Keratinocyte (primary cell): ENCODE data around the gene ADARB2. TPM values are rescaled to one million over a fixed set of nuclear protein-coding genes. Genes with fewer than 3 reads are reported as not detected.

Source experiments
- DNase-seq: peaks from one replicate; pipeline ENCODE4 v3.0.0-alpha.2; 2011; ENCODE audit warnings: low read depth, missing footprints, low spot score
- FAIRE-seq: peaks from 2 replicates; lab custom pipeline; 2011; peaks lifted over from hg19 to GRCh38; lab: Jason Lieb, UNC
- H2AFZ ChIP-seq: 2 replicates; pipeline ENCODE4 v1.6.0; 2012; ENCODE audit warnings: low read length, control low read depth, inconsistent platforms; ENCODE audit not compliant: control insufficient read depth
- H3K27ac ChIP-seq: 2 replicates; pipeline ENCODE4 v1.5.1; 2011; ENCODE audit warnings: low read length; ENCODE audit not compliant: control insufficient read depth, insufficient read depth
- H3K27me3 ChIP-seq: 3 replicates; pipeline ENCODE4 v1.6.0; 2011; ENCODE audit warnings: low read length; ENCODE audit not compliant: control insufficient read depth, insufficient read depth; ENCODE audit errors: extremely low read depth
- H3K36me3 ChIP-seq, 2 experiments: 2 replicates in 1 of 2; 3 replicates in 1 of 2; pipeline ENCODE4 v1.5.1; 2011; ENCODE audit warnings: low read length in 2 of 2, mild to moderate bottlenecking in 1 of 2; ENCODE audit not compliant: control insufficient read depth in 2 of 2, insufficient read depth in 2 of 2; ENCODE audit errors: extremely low read depth in 1 of 2
- H3K4me1 ChIP-seq: 3 replicates; pipeline ENCODE4 v1.5.1; 2011; ENCODE audit warnings: low read length; ENCODE audit not compliant: control insufficient read depth, insufficient read depth; ENCODE audit errors: extremely low read depth
- H3K4me2 ChIP-seq: 3 replicates; pipeline ENCODE4 v1.6.0; 2011; ENCODE audit warnings: low read depth, low read length; ENCODE audit not compliant: control insufficient read depth, insufficient read depth; ENCODE audit errors: extremely low read depth
- H3K4me3 ChIP-seq, 3 experiments: fragments of 200-600 bp in 1 of 3; sonication (generic) in 1 of 3; 2 replicates in 2 of 3; 3 replicates in 1 of 3; pipeline ENCODE4 v1.5.1; 2011 to 2016; ENCODE audit warnings: low read length in 3 of 3, mild to moderate bottlenecking in 3 of 3, control low read depth in 2 of 3, inconsistent platforms in 1 of 3, low read depth in 1 of 3, mixed read lengths in 1 of 3, mixed run types in 1 of 3, moderate library complexity in 1 of 3; ENCODE audit not compliant: control insufficient read depth in 2 of 3, insufficient read depth in 2 of 3; ENCODE audit errors: extremely low read depth in 1 of 3
- H3K79me2 ChIP-seq: 2 replicates; pipeline ENCODE4 v1.6.0; 2012; ENCODE audit warnings: low read length; ENCODE audit not compliant: control insufficient read depth, insufficient read depth
- H3K9ac ChIP-seq: 3 replicates; pipeline ENCODE4 v1.6.0; 2011; ENCODE audit warnings: low read length; ENCODE audit not compliant: control insufficient read depth, insufficient read depth; ENCODE audit errors: extremely low read depth
- H3K9me1 ChIP-seq: 3 replicates; pipeline ENCODE4 v1.6.0; 2011; ENCODE audit warnings: low read length; ENCODE audit not compliant: control insufficient read depth, insufficient read depth; ENCODE audit errors: extremely low read depth
- H3K9me3 ChIP-seq: 2 replicates; pipeline ENCODE4 v1.5.1; 2012; ENCODE audit warnings: low read depth, low read length; ENCODE audit not compliant: control insufficient read depth
- H4K20me1 ChIP-seq: 3 replicates; pipeline ENCODE4 v1.6.0; 2011; ENCODE audit warnings: low read length; ENCODE audit not compliant: control insufficient read depth, insufficient read depth; ENCODE audit errors: extremely low read depth
- EZH2 ChIP-seq: IDR thresholded peaks from one replicate; pipeline ENCODE4 v1.6.1; 2012; ENCODE audit warnings: inconsistent platforms, mild to moderate bottlenecking, low read length, moderate library complexity
- dilution Hi-C: fragments of 300-500 bp; cut with MboI; formaldehyde crosslinking; loops from one replicate; pipeline ENCODE4 v1.7.0; 2020; ENCODE audit warnings: low sequenced_read_pairs; ENCODE audit not compliant: extremely low pct_ligation_motif_present
- polyA plus RNA-seq, 5 experiments: library from polyadenylated mRNA; depleted of rRNA in 3 of 5; stranded (reverse) in 3 of 5; stranded (forward) in 1 of 5; unstranded in 1 of 5; fragments of >200 nt; gene quantifications; 1 replicate in 1 of 5; 2 replicates in 3 of 5; 3 replicates in 1 of 5; pipeline versions ENCODE4 v1.2.1 to v1.2.3, GENCODE V29; 2011 to 2012; ENCODE audit warnings: missing spikeins in 2 of 5, low read depth in 1 of 5, low replicate concordance in 1 of 5
- TF ChIP-seq, protein P1 (sequence below), 3 experiments: IDR thresholded peaks in 1 of 3; conservative IDR thresholded peaks in 1 of 3; optimal IDR thresholded peaks in 1 of 3; 2 replicates in 2 of 3; 3 replicates in 1 of 3; pipeline versions ENCODE3 to v1.5.1; 2011; ENCODE audit warnings: low read length in 3 of 3, mild to moderate bottlenecking in 3 of 3, moderate library complexity in 2 of 3, control low read depth in 1 of 3, inconsistent platforms in 1 of 3; ENCODE audit not compliant: insufficient read depth in 2 of 3; ENCODE audit errors: extremely low read depth in 1 of 3

ADARB2 gene
- polyA plus RNA-seq, 1 donor (not counting 4 experiments of a cell fraction or from before 2014, with no cell fraction given), result not detected

DNA sequence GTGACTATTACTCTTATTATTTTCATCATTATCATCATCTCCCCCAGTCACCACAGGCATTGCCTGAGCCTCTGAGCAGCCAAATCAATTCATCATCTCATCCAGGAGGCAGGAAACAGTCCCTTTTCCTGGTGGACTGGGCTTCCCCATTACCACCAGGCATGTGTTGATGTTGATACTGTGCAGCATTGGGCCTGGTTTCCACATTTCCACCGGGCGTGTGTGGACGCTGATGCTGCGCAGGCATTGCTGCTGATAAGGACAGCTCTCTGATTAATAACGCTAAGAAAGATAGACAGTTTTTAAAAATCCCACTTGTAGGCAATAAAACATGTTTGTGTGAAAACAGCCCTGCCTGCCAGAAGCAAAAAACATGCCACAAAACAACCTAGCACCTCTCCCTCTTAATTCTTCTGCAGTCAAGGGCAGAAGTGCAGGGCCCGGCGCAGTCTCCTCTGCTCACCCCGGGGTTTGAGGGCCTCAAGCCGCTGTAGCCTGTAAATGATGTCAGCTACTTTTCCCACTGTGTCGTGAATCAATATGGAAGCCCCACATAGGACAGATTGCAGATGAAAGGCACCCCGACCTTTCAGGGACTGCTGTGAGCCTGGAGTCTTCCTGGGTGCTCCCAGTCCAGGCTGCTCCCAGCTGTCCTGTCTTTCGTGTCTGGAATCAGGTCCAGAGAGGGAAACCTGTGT is 465.1 kb downstream of the ADARB2 start:
- Histone ChIP-seq H3K9me3 (no peaks in the 10 kb centered on the region), H3K79me2 (no peaks in the 10 kb centered on the region), H3K9ac (no peak overlapping the region), H4K20me1 (no peaks in the 10 kb centered on the region), H3K4me3 (no peak overlapping the region), H3K9me1 (no peaks in the 10 kb centered on the region), H3K27ac (no peak overlapping the region), H3K27me3 (no peaks in the 10 kb centered on the region), H3K4me2 (no peak overlapping the region), H3K4me1 (peaks cover 2% of the 10 kb centered on the region), H3K36me3 (no peaks in the 10 kb centered on the region), H2AFZ (no peak overlapping the region)
- dilution Hi-C loops, result no loop called here
- TF ChIP-seq, protein P1, sequence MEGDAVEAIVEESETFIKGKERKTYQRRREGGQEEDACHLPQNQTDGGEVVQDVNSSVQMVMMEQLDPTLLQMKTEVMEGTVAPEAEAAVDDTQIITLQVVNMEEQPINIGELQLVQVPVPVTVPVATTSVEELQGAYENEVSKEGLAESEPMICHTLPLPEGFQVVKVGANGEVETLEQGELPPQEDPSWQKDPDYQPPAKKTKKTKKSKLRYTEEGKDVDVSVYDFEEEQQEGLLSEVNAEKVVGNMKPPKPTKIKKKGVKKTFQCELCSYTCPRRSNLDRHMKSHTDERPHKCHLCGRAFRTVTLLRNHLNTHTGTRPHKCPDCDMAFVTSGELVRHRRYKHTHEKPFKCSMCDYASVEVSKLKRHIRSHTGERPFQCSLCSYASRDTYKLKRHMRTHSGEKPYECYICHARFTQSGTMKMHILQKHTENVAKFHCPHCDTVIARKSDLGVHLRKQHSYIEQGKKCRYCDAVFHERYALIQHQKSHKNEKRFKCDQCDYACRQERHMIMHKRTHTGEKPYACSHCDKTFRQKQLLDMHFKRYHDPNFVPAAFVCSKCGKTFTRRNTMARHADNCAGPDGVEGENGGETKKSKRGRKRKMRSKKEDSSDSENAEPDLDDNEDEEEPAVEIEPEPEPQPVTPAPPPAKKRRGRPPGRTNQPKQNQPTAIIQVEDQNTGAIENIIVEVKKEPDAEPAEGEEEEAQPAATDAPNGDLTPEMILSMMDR (optimal IDR thresholded peaks at IDR 0.05 in 1 of 3, IDR thresholded peaks at IDR 0.05 in 1 of 3, conservative IDR thresholded peaks at IDR 0.05 in 1 of 3; ENCODE audit: extremely low read depth in 1 of 3, insufficient read depth in 2 of 3, low read length in 3 of 3), result no peak
- TF ChIP-seq EZH2, result no peak
- DNase-seq (no peak), FAIRE-seq (no peak)

DNA sequence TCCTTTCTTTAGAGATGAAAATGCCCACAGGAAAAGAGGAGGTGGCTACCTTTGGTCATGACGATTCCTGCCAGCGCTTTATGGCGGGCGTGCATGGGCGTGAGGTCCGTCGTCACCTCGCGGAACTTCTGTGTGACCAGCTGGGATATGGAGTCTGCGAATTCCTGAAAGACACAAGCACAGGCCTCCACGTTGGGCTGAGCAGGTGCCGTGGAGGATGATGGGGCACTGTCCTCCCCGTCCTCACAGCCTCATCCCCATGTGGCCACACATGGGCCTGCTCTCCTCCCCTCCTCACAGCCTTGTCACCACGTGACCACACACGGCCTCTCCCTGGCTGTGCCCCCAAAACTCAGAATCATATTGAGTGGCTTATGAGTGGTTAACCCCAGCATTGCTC is 466.4 kb downstream of the ADARB2 start:
- dilution Hi-C loops, result no loop called here
- no peaks in the 10 kb centered on the region for H4K20me1 ChIP-seq
- TF ChIP-seq, protein P1 (optimal IDR thresholded peaks at IDR 0.05 in 1 of 3, IDR thresholded peaks at IDR 0.05 in 1 of 3, conservative IDR thresholded peaks at IDR 0.05 in 1 of 3; ENCODE audit: extremely low read depth in 1 of 3, insufficient read depth in 2 of 3, low read length in 3 of 3), result no peak
- no peak for TF ChIP-seq EZH2
- peaks cover 2% of the 10 kb centered on the region for H3K4me1 ChIP-seq
- H3K9me3 ChIP-seq, result no peaks in the 10 kb centered on the region
- H3K27me3 ChIP-seq, result no peaks in the 10 kb centered on the region
- no peak overlapping the region for H3K27ac ChIP-seq
- H3K79me2 ChIP-seq, result no peaks in the 10 kb centered on the region
- no peak overlapping the region for H3K4me2 ChIP-seq
- no peak overlapping the region for H3K9ac ChIP-seq
- no peak overlapping the region for H3K4me3 ChIP-seq
- no peak overlapping the region for H2AFZ ChIP-seq
- no peak for FAIRE-seq
- H3K36me3 ChIP-seq, result no peaks in the 10 kb centered on the region
- H3K9me1 ChIP-seq, result no peaks in the 10 kb centered on the region
- DNase-seq, result no peak
